HG03025 (cell line): ENCODE data around the gene MPIG6B.

ENCODE experiments used
- ATAC-seq: cut with Tn5 transposase; IDR thresholded peaks from one replicate; pipeline ENCODE4 v1.9.1; 2021; ENCODE audit warnings: mild to moderate bottlenecking, moderate library complexity; ENCODE audit not compliant: unreplicated experiment, low FRiP score

Gene MPIG6B

GRCh38 chr6:31736768-31737314 is 13.7 kb downstream of the MPIG6B start:
- no peak for ATAC-seq

- ATAC-seq, result no peak
Measured at GRCh38 chr6:31737315-31737990, 14.3 kb downstream of the MPIG6B start.

GRCh38 chr6:31737991-31738979 is 15.1 kb downstream of the MPIG6B start:
- no peak for ATAC-seq

- peak; percentile 78 for ATAC-seq
Measured at GRCh38 chr6:31739639-31740396, 16.6 kb downstream of the MPIG6B start, which contains the start of gene MSH5. Gene MSH5 (plus strand): TSS chr6:31740005. CDS start chr6:31740467, 462 bp downstream.

GRCh38 chr6:31740397-31741223 is 17.4 kb downstream of the MPIG6B start:
- no peak for ATAC-seq

GRCh38 chr6:31741815-31742214 is 18.6 kb downstream of the MPIG6B start:
- no peak for ATAC-seq

GRCh38 chr6:31742894-31743293 is 19.7 kb downstream of the MPIG6B start:
- no peak for ATAC-seq

- no peak for ATAC-seq
Measured at GRCh38 chr6:31744422-31744821, 21.2 kb downstream of the MPIG6B start.

- no peak for ATAC-seq
Measured at GRCh38 chr6:31749301-31750036, 26.3 kb downstream of the MPIG6B start.

- no peak for ATAC-seq
Measured at GRCh38 chr6:31750411-31751022, 27.3 kb downstream of the MPIG6B start.

GRCh38 chr6:31752739-31753319 is 29.7 kb downstream of the MPIG6B start:
- no peak for ATAC-seq

- no peak for ATAC-seq
Measured at GRCh38 chr6:31758281-31758680, 35.1 kb downstream of the MPIG6B start.

GRCh38 chr6:31760790-31761189 is 37.6 kb downstream of the MPIG6B start:
- no peak for ATAC-seq

- no peak for ATAC-seq
Measured at GRCh38 chr6:31761343-31761742, 38.2 kb downstream of the MPIG6B start.

GRCh38 chr6:31762356-31762755 is 39.2 kb downstream of the MPIG6B start, which contains the start of gene SAPCD1:
Gene SAPCD1 (plus strand): TSS chr6:31762656. CDS start chr6:31763055, 399 bp downstream.
- ATAC-seq, result no peak

GRCh38 chr6:31762878-31763618 is 39.9 kb downstream of the MPIG6B start:
- ATAC-seq, result no peak

GRCh38 chr6:31763619-31763940 is 40.4 kb downstream of the MPIG6B start:
- no peak for ATAC-seq
